H1 (cell line): ENCODE results near the gene SULF2. TPM values are rescaled to one million over a fixed set of nuclear protein-coding genes. Genes with fewer than 3 reads are reported as not detected.
"Not testable (repeated sequence)": the region's sequence is repeated elsewhere in the genome, so short reads cannot be mapped to it uniquely, and the experiment has no call there.

Experiments
- CTCF ChIA-PET: fragments of 300-600 bp; sonication (Branson Sonifier 250); formaldehyde crosslinking; loops from one replicate; lab custom pipeline; 2021; ENCODE audit not compliant: partially characterized antibody; lab: Charles Lee
- POLR2A ChIA-PET: fragments of 300-600 bp; sonication (Branson Sonifier 250); formaldehyde crosslinking; loops from one replicate; lab custom pipeline; 2021; ENCODE audit warnings: inconsistent platforms; ENCODE audit not compliant: partially characterized antibody; lab: Charles Lee
- DNase-seq, 2 experiments: peaks; one replicate each; pipeline versions ENCODE4 v3.0.0 to v3.0.0-alpha.2; 2010 to 2022; ENCODE audit warnings: low spot score in 2 of 2, low read depth in 1 of 2, mixed read lengths in 1 of 2
- FAIRE-seq: peaks from 2 replicates; lab custom pipeline; 2011; peaks lifted over from hg19 to GRCh38; lab: Jason Lieb, UNC
- H2AFZ ChIP-seq: 2 replicates; pipeline ENCODE4 v1.8.1; 2012; ENCODE audit warnings: low read length, inconsistent platforms
- H2AK5ac ChIP-seq: 2 replicates; pipeline ENCODE4 v1.6.1; 2013; ENCODE audit warnings: low read depth, low read length
- H2BK120ac ChIP-seq: replicated peaks from 2 replicates; pipeline ENCODE3; 2013; ENCODE audit warnings: low read depth, low read length, inconsistent platforms
- H2BK12ac ChIP-seq: 2 replicates; pipeline ENCODE4 v1.6.1; 2013; ENCODE audit warnings: low read depth, low read length
- H2BK15ac ChIP-seq: 2 replicates; pipeline ENCODE4 v1.6.1; 2013; ENCODE audit warnings: low read length
- H2BK20ac ChIP-seq: 2 replicates; pipeline ENCODE4 v1.6.1; 2013; ENCODE audit warnings: low read length
- H2BK5ac ChIP-seq: 2 replicates; pipeline ENCODE4 v1.6.1; 2013; ENCODE audit warnings: low read depth, low read length
- H3K14ac ChIP-seq: 2 replicates; pipeline ENCODE4 v1.6.1; 2013; ENCODE audit warnings: inconsistent platforms; ENCODE audit not compliant: insufficient read length
- H3K18ac ChIP-seq: 2 replicates; pipeline ENCODE4 v1.6.1; 2013; ENCODE audit warnings: low read length; ENCODE audit errors: extremely low read depth
- H3K23ac ChIP-seq: 2 replicates; pipeline ENCODE4 v1.6.1; 2013; ENCODE audit warnings: inconsistent platforms; ENCODE audit not compliant: insufficient read length
- H3K23me2 ChIP-seq: 2 replicates; pipeline ENCODE4 v1.6.1; 2013; ENCODE audit warnings: low read depth, low read length
- H3K27ac ChIP-seq: 2 replicates; pipeline ENCODE4 v1.6.1; 2011; ENCODE audit warnings: low read depth, low read length, inconsistent platforms
- H3K27me3 ChIP-seq, 4 experiments: replicated peaks in 1 of 4; 1 replicate in 1 of 4; 2 replicates in 3 of 4; pipeline versions ENCODE4 v1.6.1 to v1.8.1; 2011 to 2013; ENCODE audit warnings: low read length in 3 of 4, mild to moderate bottlenecking in 3 of 4, inconsistent platforms in 2 of 4, mixed read lengths in 2 of 4, moderate library complexity in 1 of 4; ENCODE audit not compliant: control insufficient read depth in 3 of 4, insufficient read depth in 3 of 4; ENCODE audit errors: extremely low read depth in 1 of 4
- H3K36me3 ChIP-seq, 4 experiments: 2 replicates each; pipeline versions ENCODE4 v1.6.1 to v1.8.1; 2011 to 2013; ENCODE audit warnings: mild to moderate bottlenecking in 4 of 4, low read length in 3 of 4, moderate library complexity in 2 of 4, control low read depth in 1 of 4, inconsistent platforms in 1 of 4; ENCODE audit not compliant: insufficient read depth in 4 of 4, control insufficient read depth in 2 of 4
- H3K4ac ChIP-seq: replicated peaks from 2 replicates; pipeline ENCODE3; 2013; ENCODE audit warnings: low read length, low read depth, mixed read lengths, inconsistent platforms; ENCODE audit not compliant: insufficient read length
- H3K4me1 ChIP-seq, 4 experiments: replicated peaks in 1 of 4; 1 replicate in 1 of 4; 2 replicates in 3 of 4; pipeline versions ENCODE4 v1.6.1 to v1.8.1; 2011 to 2013; ENCODE audit warnings: low read length in 3 of 4, inconsistent platforms in 2 of 4, mixed read lengths in 1 of 4; ENCODE audit not compliant: insufficient read depth in 4 of 4, control insufficient read depth in 3 of 4
- H3K4me2 ChIP-seq, 2 experiments: 2 replicates each; pipeline versions ENCODE4 v1.6.1 to v1.8.1; 2011 to 2013; ENCODE audit warnings: low read depth in 2 of 2, low read length in 2 of 2, control low read depth in 1 of 2, inconsistent platforms in 1 of 2, mild to moderate bottlenecking in 1 of 2; ENCODE audit not compliant: insufficient read depth in 1 of 2
- H3K4me3 ChIP-seq, 4 experiments: fragments of 200-600, 300-600 bp in 1 of 4; sonication (generic), shearing (Covaris generic), sonication (Bioruptor Twin) in 1 of 4; 2 replicates each; pipeline versions ENCODE4 v1.5.1 to v1.8.1; 2011 to 2016; ENCODE audit warnings: low read length in 4 of 4, low read depth in 3 of 4, control low read depth in 2 of 4, inconsistent platforms in 2 of 4, mild to moderate bottlenecking in 2 of 4, mixed read lengths in 1 of 4, moderate library complexity in 1 of 4; ENCODE audit not compliant: insufficient read depth in 2 of 4; ENCODE audit errors: extremely low read depth in 1 of 4
- H3K56ac ChIP-seq: replicated peaks from 2 replicates; pipeline ENCODE3; 2013; ENCODE audit warnings: low read depth, mild to moderate bottlenecking, mixed read lengths, low read length, inconsistent platforms; ENCODE audit not compliant: insufficient read length
- H3K79me1 ChIP-seq: 2 replicates; pipeline ENCODE4 v1.6.1; 2013; ENCODE audit warnings: low read depth, low read length, control low read depth
- H3K79me2 ChIP-seq, 2 experiments: 2 replicates each; pipeline versions ENCODE4 v1.6.1 to v1.8.1; 2012 to 2013; ENCODE audit warnings: low read length in 2 of 2, mild to moderate bottlenecking in 2 of 2, inconsistent platforms in 1 of 2; ENCODE audit not compliant: insufficient read depth in 2 of 2, control insufficient read depth in 1 of 2
- H3K9ac ChIP-seq, 4 experiments: replicated peaks in 1 of 4; 1 replicate in 1 of 4; 2 replicates in 3 of 4; pipeline versions ENCODE4 v1.6.1 to v1.8.1; 2011 to 2013; ENCODE audit warnings: low read depth in 3 of 4, low read length in 3 of 4, control low read depth in 2 of 4, mild to moderate bottlenecking in 2 of 4, moderate library complexity in 2 of 4, inconsistent platforms in 1 of 4; ENCODE audit errors: extremely low read depth in 1 of 4
- H3K9me3 ChIP-seq, 2 experiments: 2 replicates each; pipeline versions ENCODE4 v1.6.1 to v1.8.1; 2012 to 2013; ENCODE audit warnings: mild to moderate bottlenecking in 2 of 2, moderate library complexity in 2 of 2, control low read depth in 1 of 2, inconsistent platforms in 1 of 2, low read depth in 1 of 2, low read length in 1 of 2, mixed read lengths in 1 of 2; ENCODE audit not compliant: insufficient read depth in 2 of 2
- H4K20me1 ChIP-seq, 2 experiments: replicated peaks in 1 of 2; 2 replicates each; pipeline versions ENCODE3 to v1.8.1; 2011 to 2013; ENCODE audit warnings: inconsistent platforms in 2 of 2, low read length in 2 of 2, mild to moderate bottlenecking in 1 of 2; ENCODE audit not compliant: insufficient read depth in 2 of 2, control insufficient read depth in 1 of 2
- H4K5ac ChIP-seq: 2 replicates; pipeline ENCODE4 v1.6.1; 2013; ENCODE audit warnings: low read length, low read depth, mixed read lengths, inconsistent platforms; ENCODE audit not compliant: insufficient read length
- H4K8ac ChIP-seq: 2 replicates; pipeline ENCODE4 v1.8.0; 2013; ENCODE audit warnings: mild to moderate bottlenecking, moderate library complexity, low read length, inconsistent platforms; ENCODE audit not compliant: insufficient read depth; ENCODE audit errors: extremely low read depth
- H4K91ac ChIP-seq: replicated peaks from 2 replicates; pipeline ENCODE3; 2013; ENCODE audit warnings: low read length, mixed read lengths, inconsistent platforms; ENCODE audit not compliant: insufficient read length
- EP300 ChIP-seq, 2 experiments: IDR thresholded peaks; 1 replicate in 1 of 2; 2 replicates in 1 of 2; pipeline ENCODE4 v1.6.1; 2011 to 2012; ENCODE audit warnings: low read depth in 2 of 2, low read length in 2 of 2, mild to moderate bottlenecking in 2 of 2, borderline replicate concordance in 1 of 2, inconsistent platforms in 1 of 2, moderate library complexity in 1 of 2
- FOSL1 ChIP-seq: IDR thresholded peaks from 2 replicates; pipeline ENCODE4 v1.6.1; 2011; ENCODE audit warnings: mild to moderate bottlenecking, low read depth, low read length, moderate library complexity; ENCODE audit not compliant: insufficient read depth
- GABPA ChIP-seq: IDR thresholded peaks from 2 replicates; pipeline ENCODE4 v1.6.1; 2011; ENCODE audit warnings: mild to moderate bottlenecking, low read length, moderate library complexity, borderline replicate concordance; ENCODE audit not compliant: insufficient read depth
- KDM1A ChIP-seq: fragments of 200-600, 300-600 bp; sonication (generic); IDR thresholded peaks from 2 replicates; pipeline ENCODE4 v1.7.1; 2016; ENCODE audit warnings: mild to moderate bottlenecking, low read length, borderline replicate concordance
- RAD21 ChIP-seq, 2 experiments: IDR thresholded peaks in 1 of 2; conservative IDR thresholded peaks in 1 of 2; 2 replicates each; pipeline ENCODE4 v1.6.1; 2011; ENCODE audit warnings: low read depth in 2 of 2, low read length in 2 of 2, improper control_type of control experiment in 1 of 2, inconsistent platforms in 1 of 2, mild to moderate bottlenecking in 1 of 2, moderate library complexity in 1 of 2
- RXRA ChIP-seq: IDR thresholded peaks from 2 replicates; pipeline ENCODE4 v1.6.1; 2011; ENCODE audit warnings: low read depth, mild to moderate bottlenecking, low read length, moderate library complexity; ENCODE audit not compliant: insufficient read depth
- TAF1 ChIP-seq: IDR thresholded peaks from 2 replicates; pipeline ENCODE4 v1.6.1; 2011; ENCODE audit warnings: mild to moderate bottlenecking, low read depth, low read length
- TBP ChIP-seq: IDR thresholded peaks from 2 replicates; pipeline ENCODE4 v1.6.1; 2011; ENCODE audit warnings: low read depth, low read length, improper control_type of control experiment
- WGBS, 2 experiments: shearing (Covaris generic) in 1 of 2; methylation state at CpG; one replicate each; pipeline versions ENCODE4 v1.1.6 to v1.1.7; 2013 to 2015; ENCODE audit warnings: low lambda C conversion rate in 2 of 2, mixed read lengths in 2 of 2, inconsistent platforms in 1 of 2, low coverage in 1 of 2, missing lambda C conversion rate in 1 of 2; ENCODE audit not compliant: insufficient replicate concordance in 2 of 2, insufficient coverage in 1 of 2, insufficient read length in 1 of 2; ENCODE audit errors: extremely low coverage in 1 of 2, missing lambda C conversion rate in 1 of 2; 5-methylcytosine and 5-hydroxymethylcytosine counted together
- polyA plus RNA-seq, 7 experiments: library from polyadenylated mRNA; depleted of rRNA in 3 of 7; stranded (reverse) in 5 of 7; unstranded in 2 of 7; fragments of >200 nt in 5 of 7; fragments of 200-250 nt in 2 of 7; gene quantifications; 1 replicate in 5 of 7; 2 replicates in 1 of 7; 4 replicates in 1 of 7; pipeline versions ENCODE4 v1.2.1 to v1.2.3, GENCODE V29; 2011 to 2013; ENCODE audit warnings: missing spikeins in 2 of 7, mixed read lengths in 2 of 7
- total RNA-seq: library from RNA; stranded (reverse); fragmentation: NEBNext Ultra II Directional; extraction: Animal tissue kit (Norgen Biotek cat#: 25700); gene quantifications from 2 replicates; pipeline ENCODE4 v1.2.1, GENCODE V29; 2021

The SULF2 gene
- total and polyA plus RNA-seq, 2 of the 8 experiments (the other 6 are each of a cell fraction or from before 2014, with no cell fraction given) = 15.7 to 28.2 TPM

DNA sequence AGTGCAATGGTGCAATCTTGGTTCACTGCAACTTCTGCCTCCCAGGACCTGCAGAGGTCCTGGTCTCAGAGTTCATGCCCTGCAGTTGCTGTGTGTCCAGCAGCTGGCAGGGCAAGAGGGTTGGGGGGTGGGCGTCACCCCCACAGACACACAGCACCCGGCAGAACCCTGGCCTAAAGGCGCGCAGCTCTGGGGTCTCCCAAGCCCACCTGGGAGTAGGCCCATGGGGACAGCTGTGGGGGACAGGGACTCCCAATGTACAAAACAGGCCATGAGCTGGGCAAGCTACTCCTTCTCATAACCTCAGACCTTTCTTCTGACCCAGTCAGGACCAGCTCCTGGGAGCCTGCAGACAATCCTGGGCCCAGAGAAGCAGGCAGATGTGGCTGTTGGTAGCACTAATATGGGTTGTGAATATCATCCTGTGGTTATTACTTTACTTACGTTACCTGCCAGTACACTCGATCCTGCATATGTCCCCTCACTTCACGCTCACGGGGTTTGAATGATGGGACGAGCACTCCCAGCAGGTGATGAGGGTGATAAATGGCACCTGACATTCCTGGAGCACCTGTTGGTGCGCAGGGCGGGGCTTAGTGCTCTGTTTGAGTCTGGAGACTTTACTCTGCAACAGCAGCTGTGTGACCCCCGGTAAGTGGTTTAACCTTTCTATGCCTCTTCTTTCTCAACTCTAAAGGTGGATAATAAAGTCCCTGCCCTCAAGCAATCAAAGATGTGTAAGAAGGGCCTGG lies 39.9 kb upstream of the SULF2 start (continued):
- TF ChIP-seq FOSL1 (no peak), RXRA (no peak), TAF1 (no peak), GABPA (no peak), TBP (no peak), EP300 (IDR thresholded peaks at IDR 0.05; ENCODE audit: borderline replicate concordance in 1 of 2, low read depth in 2 of 2, low read length in 2 of 2) (no peak), KDM1A (no peak), RAD21 (IDR thresholded peaks at IDR 0.05 in 1 of 2, conservative IDR thresholded peaks at IDR 0.05 in 1 of 2; ENCODE audit: low read depth in 2 of 2, low read length in 2 of 2) (no peak)

DNA sequence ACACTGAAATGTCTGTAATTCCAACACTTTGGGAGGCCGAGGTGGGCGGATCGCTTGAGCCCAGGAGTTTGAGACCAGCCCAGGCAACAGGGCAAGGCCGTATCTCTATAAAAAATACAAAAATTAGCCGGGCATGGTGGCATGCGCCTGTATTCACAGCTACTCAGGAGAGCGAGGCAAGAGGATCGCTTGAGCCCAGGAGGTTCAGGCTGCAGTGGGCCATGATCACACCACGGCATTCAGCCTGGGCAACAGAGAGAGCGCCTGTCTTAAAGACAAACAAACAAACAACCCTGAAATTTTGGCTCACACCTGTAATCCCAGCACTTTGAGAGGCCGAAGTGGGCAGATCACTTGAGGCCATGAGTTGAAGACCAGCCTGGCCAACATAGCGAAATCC lies 38.7 kb upstream of the SULF2 start:
- H2BK20ac ChIP-seq, H3K18ac ChIP-seq, H2BK12ac ChIP-seq, H4K20me1 ChIP-seq, FAIRE-seq, H3K4me2 ChIP-seq, POLR2A ChIA-PET, H3K9ac ChIP-seq, H3K4me1 ChIP-seq, H2AK5ac ChIP-seq, H3K27me3 ChIP-seq, H3K27ac ChIP-seq, H3K36me3 ChIP-seq, H3K23me2 ChIP-seq, H2BK15ac ChIP-seq, H2BK5ac ChIP-seq, H3K4me3 ChIP-seq, H3K79me1 ChIP-seq, H3K14ac ChIP-seq, H4K5ac ChIP-seq, H3K9me3 ChIP-seq, H3K23ac ChIP-seq, H4K8ac ChIP-seq, H3K79me2 ChIP-seq, H2BK120ac ChIP-seq, H3K56ac ChIP-seq, H4K91ac ChIP-seq, H2AFZ ChIP-seq, CTCF ChIA-PET, DNase-seq, H3K4ac ChIP-seq: not testable (repeated sequence)
- 94% methylated on average over 12 of the region's 12 CpGs; no CpG with 5 or more reads in 1 of the 2 experiments for WGBS, 2 experiments
